IPS DF 6.9 (cell line): ENCODE results near the gene DMRT1.
A peak's percentile ranks its signal among the peaks of the same experiment; 100 is the strongest.
"Not testable (repeated sequence)": the region's sequence is repeated elsewhere in the genome, so short reads cannot be mapped to it uniquely, and the experiment has no call there.

Source experiments
- DNase-seq: peaks from one replicate; pipeline ENCODE4 v3.0.0-alpha.2; 2013; ENCODE audit warnings: low read depth, low spot score
- H3K27ac ChIP-seq: one replicate; pipeline ENCODE4 v1.5.1; 2013; ENCODE audit warnings: low read length, control low read depth
- H3K27me3 ChIP-seq: 2 replicates; pipeline ENCODE4 v1.6.1; 2013; ENCODE audit warnings: mild to moderate bottlenecking, low read length; ENCODE audit not compliant: control insufficient read depth, insufficient read depth
- H3K36me3 ChIP-seq: 2 replicates; pipeline ENCODE4 v1.6.1; 2013; ENCODE audit warnings: low read length; ENCODE audit not compliant: control insufficient read depth, insufficient read depth
- H3K4me1 ChIP-seq: 2 replicates; pipeline ENCODE4 v1.6.1; 2013; ENCODE audit warnings: low read length; ENCODE audit not compliant: control insufficient read depth, insufficient read depth
- H3K4me3 ChIP-seq: 2 replicates; pipeline ENCODE4 v1.5.1; 2013; ENCODE audit warnings: mild to moderate bottlenecking, low read length
- H3K9me3 ChIP-seq: 2 replicates; pipeline ENCODE4 v1.6.1; 2013; ENCODE audit warnings: low read length, inconsistent platforms; ENCODE audit not compliant: control insufficient read depth, insufficient read depth
- WGBS: extraction: QIAGEN DNeasy Blood & Tissue Kit; methylation state at CpG from one replicate; pipeline ENCODE4 v1.1.7; 2013; ENCODE audit warnings: mixed read lengths, missing lambda C conversion rate; ENCODE audit not compliant: insufficient read length, insufficient coverage; 5-methylcytosine and 5-hydroxymethylcytosine counted together

DMRT1 gene

DNA sequence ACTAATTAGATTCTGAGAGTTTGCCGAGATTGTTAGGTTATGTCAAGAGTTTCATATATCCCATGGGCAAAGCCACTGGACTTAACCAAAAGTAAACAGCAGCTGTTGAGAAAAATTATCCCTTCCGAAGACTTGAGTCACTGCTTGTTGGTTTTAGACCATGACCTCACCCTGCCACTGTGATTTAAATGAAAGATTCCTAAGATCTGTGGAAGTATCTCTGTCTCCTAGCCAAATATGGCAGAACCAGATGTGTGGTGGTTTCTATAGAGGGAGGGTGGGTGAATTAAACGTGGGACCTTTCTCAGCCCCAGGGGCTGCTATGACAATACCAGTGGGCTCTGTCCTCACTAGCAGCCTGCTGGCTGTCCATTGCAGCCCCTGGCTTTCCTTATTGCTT lies 154.3 kb downstream of the DMRT1 start:
- no peaks in the 10 kb centered on the region for H3K4me1 ChIP-seq
- no CpG with 5 or more reads among the region's 3 CpGs for WGBS
- DNase-seq = no peak
- no peak overlapping the region for H3K4me3 ChIP-seq
- no peaks in the 10 kb centered on the region for H3K36me3 ChIP-seq
- H3K27me3 ChIP-seq = no peaks in the 10 kb centered on the region
- no peak overlapping the region for H3K27ac ChIP-seq
- no peaks in the 10 kb centered on the region; the same call in 1 of the 2 replicates for H3K9me3 ChIP-seq

DNA sequence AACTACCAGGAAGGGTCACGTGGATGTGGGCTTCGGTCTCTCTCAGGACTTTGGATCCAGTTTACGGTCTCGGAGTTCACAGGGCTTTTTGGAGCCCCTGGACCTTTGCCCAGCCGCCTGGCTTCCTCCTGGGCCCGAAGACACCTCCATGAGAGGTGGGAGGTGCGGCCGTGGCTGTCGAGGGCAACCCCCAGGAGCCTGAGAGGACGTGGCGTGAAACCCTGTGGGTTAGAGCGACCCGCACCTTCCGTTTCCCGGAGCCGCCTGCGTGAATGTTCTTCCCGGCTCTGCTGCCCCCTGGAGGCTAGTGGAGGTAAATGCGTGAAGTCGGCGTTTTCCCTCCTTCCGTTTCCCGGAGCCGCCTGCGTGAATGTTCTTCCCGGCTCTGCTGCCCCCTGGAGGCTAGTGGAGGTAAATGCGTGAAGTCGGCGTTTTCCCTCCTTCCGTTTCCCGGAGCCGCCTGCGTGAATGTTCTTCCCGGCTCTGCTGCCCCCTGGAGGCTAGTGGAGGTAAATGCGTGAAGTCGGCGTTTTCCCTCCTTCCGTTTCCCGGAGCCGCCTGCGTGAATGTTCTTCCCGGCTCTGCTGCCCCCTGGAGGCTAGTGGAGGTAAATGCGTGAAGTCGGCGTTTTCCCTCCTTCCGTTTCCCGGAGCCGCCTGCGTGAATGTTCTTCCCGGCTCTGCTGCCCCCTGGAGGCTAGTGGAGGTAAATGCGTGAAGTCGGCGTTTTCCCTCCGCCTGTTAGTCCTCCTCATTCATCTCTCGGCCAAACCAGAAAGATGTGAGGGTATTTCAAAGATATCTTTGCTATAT lies 157.0 kb downstream of the DMRT1 start:
- H3K9me3 ChIP-seq, DNase-seq, H3K27ac ChIP-seq, H3K36me3 ChIP-seq, H3K4me3 ChIP-seq, H3K4me1 ChIP-seq, H3K27me3 ChIP-seq: not testable (repeated sequence)
- WGBS = no CpG with 5 or more reads among the region's 55 CpGs

DNA sequence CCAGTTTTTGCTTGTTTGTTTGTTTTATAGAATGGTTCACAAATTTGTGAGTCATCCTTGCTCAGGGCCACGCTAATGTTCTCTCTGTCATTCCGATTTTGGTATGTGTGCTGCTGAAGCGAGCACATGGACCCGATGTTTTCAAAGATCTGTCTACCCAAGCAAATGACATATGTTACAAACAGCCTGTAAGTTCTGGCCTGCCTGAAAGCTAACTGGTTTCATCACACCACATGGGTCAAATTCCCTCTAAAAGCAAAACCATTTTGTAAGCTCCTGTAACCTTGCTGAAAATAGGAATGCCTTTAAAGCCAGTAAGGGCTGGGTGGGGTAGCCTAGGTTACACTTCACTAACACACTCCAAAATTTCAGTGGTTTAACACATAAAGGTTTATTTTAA lies 160.3 kb downstream of the DMRT1 start:
- Histone ChIP-seq H3K4me1 (no peaks in the 10 kb centered on the region), H3K4me3 (no peak overlapping the region), H3K9me3 (no peaks in the 10 kb centered on the region; the same call in 1 of the 2 replicates), H3K27ac (no peak overlapping the region), H3K27me3 (no peaks in the 10 kb centered on the region), H3K36me3 (no peaks in the 10 kb centered on the region)
- no peak for DNase-seq
- WGBS = no CpG with 5 or more reads among the region's 4 CpGs

GRCh38 chr9:1002678-1003077 lies 161.2 kb downstream of the DMRT1 start:
- H3K4me3 ChIP-seq = no peak overlapping the region
- no peaks in the 10 kb centered on the region; the same call in 1 of the 2 replicates for H3K9me3 ChIP-seq
- no peaks in the 10 kb centered on the region for H3K36me3 ChIP-seq
- no peak overlapping the region for H3K27ac ChIP-seq
- H3K27me3 ChIP-seq = no peaks in the 10 kb centered on the region
- no peaks in the 10 kb centered on the region for H3K4me1 ChIP-seq
- no CpG with 5 or more reads among the region's 2 CpGs for WGBS
- no peak for DNase-seq

DNA sequence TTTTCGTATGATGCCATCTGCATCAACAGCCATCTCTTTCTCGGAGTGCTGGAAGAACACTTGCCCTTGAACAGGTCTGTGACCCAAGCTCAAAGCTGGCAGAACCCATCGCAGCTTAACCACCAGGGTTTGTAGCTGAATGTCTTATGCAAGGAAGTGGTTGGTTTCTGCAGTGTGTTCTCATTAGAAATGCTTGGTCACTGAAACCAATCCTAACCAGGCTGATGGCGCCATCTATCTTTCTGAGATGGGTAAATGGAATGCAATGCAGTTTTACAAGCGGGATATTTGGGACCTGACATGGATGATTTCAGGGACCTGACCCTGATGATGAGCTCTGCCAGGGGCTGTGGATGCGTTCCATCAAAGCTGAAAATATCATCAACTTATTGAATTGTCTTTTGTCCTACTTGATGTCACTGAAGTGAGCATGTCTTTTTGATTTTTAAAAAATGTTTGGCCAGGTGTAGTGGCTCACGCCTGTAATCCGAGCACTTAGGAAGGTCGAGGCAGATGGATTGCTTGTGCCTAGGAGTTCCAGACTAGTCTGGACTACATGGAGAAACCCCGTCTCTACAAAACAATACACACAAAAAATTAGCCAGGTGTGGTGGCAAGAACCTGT lies 163.7 kb downstream of the DMRT1 start:
- H3K9me3 ChIP-seq = no peaks in the 10 kb centered on the region
- no CpG with 5 or more reads among the region's 10 CpGs for WGBS
- no peak overlapping the region for H3K4me3 ChIP-seq
- no peak overlapping the region for H3K27ac ChIP-seq
- peak; percentile 39 for DNase-seq
- no peaks in the 10 kb centered on the region for H3K4me1 ChIP-seq
- no peaks in the 10 kb centered on the region for H3K36me3 ChIP-seq
- H3K27me3 ChIP-seq = no peaks in the 10 kb centered on the region

DNA sequence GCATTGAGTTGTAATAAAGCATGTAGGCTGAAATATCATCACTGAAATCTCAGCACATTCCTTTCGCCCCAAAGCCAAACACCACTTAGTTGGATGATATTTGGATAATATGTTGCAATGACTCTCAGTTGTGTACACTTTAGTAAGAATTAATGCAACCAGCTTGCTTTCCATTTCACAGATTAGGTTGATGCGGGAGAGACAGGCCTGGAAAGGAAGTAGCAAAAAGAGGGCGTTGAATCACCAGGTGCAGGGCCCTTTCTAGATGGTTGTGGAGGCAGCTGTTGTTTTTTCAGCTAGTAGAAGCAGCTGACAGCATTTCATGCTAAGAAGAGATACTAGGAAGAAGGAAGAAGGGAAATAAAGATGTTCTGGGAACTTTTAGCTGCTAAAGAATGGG lies 165.8 kb downstream of the DMRT1 start:
- Histone ChIP-seq H3K27me3 (no peaks in the 10 kb centered on the region), H3K27ac (no peak overlapping the region), H3K4me1 (no peaks in the 10 kb centered on the region), H3K4me3 (no peak overlapping the region), H3K9me3 (no peaks in the 10 kb centered on the region), H3K36me3 (no peaks in the 10 kb centered on the region)
- DNase-seq = no peak
- no CpG with 5 or more reads among the region's 3 CpGs for WGBS

DNA sequence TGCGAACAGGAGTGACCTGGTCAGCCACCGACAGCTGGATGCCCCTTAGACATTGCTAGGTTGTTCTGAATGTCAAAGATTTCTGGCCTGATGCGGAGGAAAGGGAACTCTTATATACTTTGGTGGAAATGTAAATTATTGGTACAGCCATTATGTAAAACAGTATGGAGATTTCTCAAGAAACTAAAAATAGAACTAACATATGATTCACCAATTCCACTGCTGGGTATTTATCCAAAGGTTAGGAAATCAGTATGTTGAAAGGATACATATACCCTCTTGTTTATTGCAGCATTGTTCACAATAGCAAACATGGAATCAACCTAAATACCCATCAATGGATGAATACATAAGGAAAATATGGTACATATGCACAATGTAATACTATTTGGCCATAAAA lies 166.7 kb downstream of the DMRT1 start:
- no peaks in the 10 kb centered on the region for H3K27me3 ChIP-seq
- no peak overlapping the region for H3K4me3 ChIP-seq
- H3K27ac ChIP-seq = no peak overlapping the region
- no peaks in the 10 kb centered on the region for H3K4me1 ChIP-seq
- no peak for DNase-seq
- no peaks in the 10 kb centered on the region for H3K36me3 ChIP-seq
- no peaks in the 10 kb centered on the region for H3K9me3 ChIP-seq
- WGBS = no CpG with 5 or more reads among the region's 3 CpGs

- H3K27ac ChIP-seq = no peak overlapping the region
- H3K27me3 ChIP-seq = no peaks in the 10 kb centered on the region
- no peaks in the 10 kb centered on the region for H3K36me3 ChIP-seq
- no CpG with 5 or more reads among the region's 14 CpGs for WGBS
- H3K9me3 ChIP-seq = no peaks in the 10 kb centered on the region
- H3K4me1 ChIP-seq = no peaks in the 10 kb centered on the region
- H3K4me3 ChIP-seq = no peak overlapping the region
- DNase-seq = peak; percentile 66
These were observed 167.7 kb downstream of the DMRT1 start for GRCh38 chr9:1009101-1009707.

DNA sequence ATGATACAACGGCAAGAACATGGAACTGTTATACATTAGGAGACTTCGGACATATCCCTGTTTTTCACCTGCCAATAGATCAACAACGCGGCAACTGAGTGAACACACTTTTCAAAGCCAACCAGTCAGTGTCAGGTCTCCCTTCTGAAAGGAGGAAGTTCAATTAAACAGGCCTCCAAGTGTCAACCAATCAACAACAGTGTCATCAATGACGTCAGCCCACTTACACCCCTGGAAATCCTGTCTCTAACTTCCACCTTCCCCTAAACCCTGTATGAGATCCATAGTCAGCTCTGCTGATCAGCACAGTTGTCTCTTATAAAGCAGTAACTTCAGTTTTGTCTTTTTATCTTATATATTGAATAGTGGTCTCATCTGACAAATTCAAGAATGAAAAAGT lies 171.5 kb downstream of the DMRT1 start:
- WGBS = no CpG with 5 or more reads among the region's 5 CpGs
- Histone ChIP-seq H3K4me1 (no peaks in the 10 kb centered on the region), H3K36me3 (no peaks in the 10 kb centered on the region), H3K27ac (no peak overlapping the region), H3K9me3 (no peaks in the 10 kb centered on the region), H3K27me3 (no peaks in the 10 kb centered on the region), H3K4me3 (no peak overlapping the region)
- DNase-seq = no peak

DNA sequence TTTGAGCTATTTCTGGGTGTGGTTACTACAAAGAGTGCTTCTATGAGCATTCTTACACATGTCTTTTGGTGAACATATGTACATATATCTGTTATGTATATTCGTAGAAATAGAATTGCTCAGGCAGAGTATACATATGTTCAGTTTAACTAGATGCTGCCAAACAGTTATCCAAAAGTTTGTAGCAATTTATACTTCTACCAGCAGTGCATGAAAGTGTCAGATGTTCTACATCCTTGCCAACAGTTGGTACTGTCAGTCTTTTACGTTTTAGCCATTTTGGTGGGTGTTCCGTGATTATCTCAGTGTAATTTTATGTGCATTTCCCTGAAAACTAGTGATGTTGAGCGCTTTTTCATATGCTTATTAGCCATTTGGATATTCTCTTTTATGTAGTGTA lies 172.7 kb downstream of the DMRT1 start:
- Histone ChIP-seq H3K36me3 (no peaks in the 10 kb centered on the region), H3K9me3 (no peaks in the 10 kb centered on the region), H3K27me3 (no peaks in the 10 kb centered on the region), H3K4me1 (no peaks in the 10 kb centered on the region), H3K4me3 (no peak overlapping the region), H3K27ac (no peak overlapping the region)
- no peak for DNase-seq
- no CpG with 5 or more reads among the region's 4 CpGs for WGBS
